ENCODE results near the gene APOL1.

Gene APOL1

DNA sequence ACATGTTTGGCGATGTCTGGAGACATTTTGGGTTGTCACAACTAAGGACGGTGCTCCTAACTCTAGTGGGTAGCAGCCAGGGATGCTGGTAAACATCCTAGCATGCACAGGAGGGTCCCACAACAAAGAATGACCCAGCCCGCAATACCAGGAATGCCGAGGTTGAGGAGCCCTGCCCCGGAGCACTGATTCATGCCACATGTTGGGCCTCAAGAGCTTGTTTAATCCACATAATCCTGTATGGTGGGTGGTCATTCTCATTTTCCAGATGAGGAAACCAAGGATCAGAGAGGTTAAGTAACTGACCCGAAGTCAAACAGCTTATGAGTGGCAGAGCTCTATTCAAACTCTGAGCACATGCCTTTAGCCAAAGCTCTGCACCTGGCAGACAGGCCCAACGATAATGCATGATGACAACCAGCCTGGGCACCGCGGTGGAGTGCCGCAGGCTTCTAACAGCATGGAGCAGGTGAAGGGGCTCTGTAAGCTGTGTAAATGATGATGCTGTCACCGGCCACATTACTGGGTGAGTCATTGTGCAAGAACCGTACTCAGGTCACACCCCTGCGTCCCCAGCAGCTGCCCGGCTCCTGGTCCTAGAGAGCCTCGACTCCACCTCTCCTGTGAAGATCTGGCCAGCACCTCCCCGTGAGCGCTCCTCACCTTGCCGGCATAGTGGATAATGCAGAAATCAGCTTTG is 58.6 kb downstream of the APOL1 start:
- Histone ChIP-seq H3K4me3 (ENCODE audit: low read length, poor library complexity, severe bottlenecking) (no peak overlapping the region), H2AFZ (ENCODE audit: low read length) (no peak overlapping the region), H3F3A (ENCODE audit: low read depth) (no peaks in the 10 kb centered on the region), H3K27me3 (ENCODE audit: insufficient read depth, low read length, poor library complexity, severe bottlenecking) (no peaks in the 10 kb centered on the region), H3K79me2 (ENCODE audit: insufficient read depth, low read length) (no peaks in the 10 kb centered on the region), H3K9me3 (ENCODE audit: insufficient read depth, low read depth, low read length) (no peaks in the 10 kb centered on the region), H4K20me1 (ENCODE audit: insufficient read depth, low read length, poor library complexity, severe bottlenecking) (peaks cover 6% of the 10 kb centered on the region), H3K4me2 (ENCODE audit: low read depth, low read length, poor library complexity, severe bottlenecking) (no peak overlapping the region), H3K9me2 (replicated peaks; ENCODE audit: low read depth, low read length) (no peaks in the 10 kb centered on the region), H3K9ac (ENCODE audit: low read depth, low read length, poor library complexity, severe bottlenecking) (no peak overlapping the region), H3K36me3 (ENCODE audit: insufficient read depth, low read length) (peaks cover 96% of the 10 kb centered on the region), H3K4me1 (ENCODE audit: insufficient read depth, low read length, poor library complexity, severe bottlenecking) (no peaks in the 10 kb centered on the region)
- TF ChIP-seq EZH2phosphoT487 (IDR thresholded peaks at IDR 0.05; ENCODE audit: borderline replicate concordance), result no peak
- TF ChIP-seq, protein P1, sequence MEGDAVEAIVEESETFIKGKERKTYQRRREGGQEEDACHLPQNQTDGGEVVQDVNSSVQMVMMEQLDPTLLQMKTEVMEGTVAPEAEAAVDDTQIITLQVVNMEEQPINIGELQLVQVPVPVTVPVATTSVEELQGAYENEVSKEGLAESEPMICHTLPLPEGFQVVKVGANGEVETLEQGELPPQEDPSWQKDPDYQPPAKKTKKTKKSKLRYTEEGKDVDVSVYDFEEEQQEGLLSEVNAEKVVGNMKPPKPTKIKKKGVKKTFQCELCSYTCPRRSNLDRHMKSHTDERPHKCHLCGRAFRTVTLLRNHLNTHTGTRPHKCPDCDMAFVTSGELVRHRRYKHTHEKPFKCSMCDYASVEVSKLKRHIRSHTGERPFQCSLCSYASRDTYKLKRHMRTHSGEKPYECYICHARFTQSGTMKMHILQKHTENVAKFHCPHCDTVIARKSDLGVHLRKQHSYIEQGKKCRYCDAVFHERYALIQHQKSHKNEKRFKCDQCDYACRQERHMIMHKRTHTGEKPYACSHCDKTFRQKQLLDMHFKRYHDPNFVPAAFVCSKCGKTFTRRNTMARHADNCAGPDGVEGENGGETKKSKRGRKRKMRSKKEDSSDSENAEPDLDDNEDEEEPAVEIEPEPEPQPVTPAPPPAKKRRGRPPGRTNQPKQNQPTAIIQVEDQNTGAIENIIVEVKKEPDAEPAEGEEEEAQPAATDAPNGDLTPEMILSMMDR (conservative IDR thresholded peaks at IDR 0.05; ENCODE audit: low read length), result no peak

DNA sequence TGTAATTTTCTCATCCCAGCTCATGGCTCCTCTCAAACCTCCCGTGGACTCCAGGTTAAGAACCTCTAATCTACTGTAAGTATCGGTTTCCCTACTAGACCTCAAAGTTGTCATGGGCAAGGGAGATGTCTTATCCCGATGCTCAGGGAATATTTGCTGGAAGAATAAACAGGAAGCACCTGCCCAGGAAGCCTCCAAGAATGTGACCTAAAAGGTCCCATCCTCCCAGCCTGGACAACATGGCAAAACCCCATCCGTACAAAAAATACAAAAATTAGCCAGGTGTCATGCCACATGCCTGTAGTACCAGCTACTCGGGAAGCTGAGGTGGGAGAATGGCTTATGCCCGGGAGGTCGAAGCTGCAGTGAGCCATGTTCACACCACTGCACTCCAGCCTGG is 62.4 kb downstream of the APOL1 start:
- Histone ChIP-seq H3K4me1 (ENCODE audit: insufficient read depth, low read length, poor library complexity, severe bottlenecking) (no peaks in the 10 kb centered on the region), H3F3A (ENCODE audit: low read depth) (no peaks in the 10 kb centered on the region), H3K4me3 (ENCODE audit: low read length, poor library complexity, severe bottlenecking) (no peak overlapping the region), H3K9me2 (replicated peaks; ENCODE audit: low read depth, low read length) (no peaks in the 10 kb centered on the region), H3K79me2 (ENCODE audit: insufficient read depth, low read length) (no peaks in the 10 kb centered on the region), H2AFZ (ENCODE audit: low read length) (no peak overlapping the region), H3K4me2 (ENCODE audit: low read depth, low read length, poor library complexity, severe bottlenecking) (no peak overlapping the region), H3K9ac (ENCODE audit: low read depth, low read length, poor library complexity, severe bottlenecking) (no peak overlapping the region), H4K20me1 (ENCODE audit: insufficient read depth, low read length, poor library complexity, severe bottlenecking) (peaks cover 3% of the 10 kb centered on the region), H3K27me3 (ENCODE audit: insufficient read depth, low read length, poor library complexity, severe bottlenecking) (no peaks in the 10 kb centered on the region), H3K36me3 (ENCODE audit: insufficient read depth, low read length) (peaks cover 96% of the 10 kb centered on the region), H3K9me3 (ENCODE audit: insufficient read depth, low read depth, low read length) (no peaks in the 10 kb centered on the region)
- no peak for TF ChIP-seq EZH2phosphoT487 (IDR thresholded peaks at IDR 0.05; ENCODE audit: borderline replicate concordance)
- TF ChIP-seq, protein P1 (conservative IDR thresholded peaks at IDR 0.05; ENCODE audit: low read length), result no peak

DNA sequence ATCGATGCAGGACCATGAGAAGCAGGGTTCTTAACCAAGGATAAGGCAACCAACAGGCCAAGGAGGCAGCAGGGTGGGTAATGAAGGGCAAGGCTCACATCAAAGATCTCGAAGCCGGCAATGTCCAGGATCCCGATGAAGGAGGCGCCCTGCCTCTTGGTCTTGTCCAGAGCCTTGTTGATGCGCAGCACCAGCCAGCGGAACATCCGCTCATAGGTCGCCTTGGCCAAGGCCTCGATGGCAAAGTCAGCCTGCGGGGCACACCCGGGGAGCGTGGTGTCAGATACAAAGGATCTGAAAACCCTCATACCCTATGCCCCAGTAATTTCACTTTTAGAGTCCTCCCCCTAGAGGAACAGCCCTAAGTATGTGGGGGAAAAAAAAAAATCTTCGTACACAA is 63.5 kb downstream of the APOL1 start:
- Histone ChIP-seq H4K20me1 (ENCODE audit: insufficient read depth, low read length, poor library complexity, severe bottlenecking) (peaks cover 3% of the 10 kb centered on the region), H3K4me2 (ENCODE audit: low read depth, low read length, poor library complexity, severe bottlenecking) (no peak overlapping the region), H3K9me3 (ENCODE audit: insufficient read depth, low read depth, low read length) (no peaks in the 10 kb centered on the region), H3K79me2 (ENCODE audit: insufficient read depth, low read length) (no peaks in the 10 kb centered on the region), H2AFZ (ENCODE audit: low read length) (no peak overlapping the region), H3K9ac (ENCODE audit: low read depth, low read length, poor library complexity, severe bottlenecking) (no peak overlapping the region), H3F3A (ENCODE audit: low read depth) (no peaks in the 10 kb centered on the region), H3K36me3 (ENCODE audit: insufficient read depth, low read length) (peaks cover 96% of the 10 kb centered on the region), H3K9me2 (replicated peaks; ENCODE audit: low read depth, low read length) (no peaks in the 10 kb centered on the region), H3K4me3 (ENCODE audit: low read length, poor library complexity, severe bottlenecking) (no peak overlapping the region), H3K4me1 (ENCODE audit: insufficient read depth, low read length, poor library complexity, severe bottlenecking) (no peaks in the 10 kb centered on the region), H3K27me3 (ENCODE audit: insufficient read depth, low read length, poor library complexity, severe bottlenecking) (no peaks in the 10 kb centered on the region)
- no peak for TF ChIP-seq EZH2phosphoT487 (IDR thresholded peaks at IDR 0.05; ENCODE audit: borderline replicate concordance)
- TF ChIP-seq, protein P1 (conservative IDR thresholded peaks at IDR 0.05; ENCODE audit: low read length), result no peak
